SK-N-SH treated with all-trans-retinoic acid at 6 μM for 48 hours (cell line): Measurements from ENCODE around the gene ANKRD44.

ENCODE experiments used
- ATAC-seq: fragments of 200-7000 bp; cut with Tn5 transposase; 3 replicates; pipeline ENCODE4 v1.9.1; 2020; ENCODE audit warnings: mild to moderate bottlenecking, moderate library complexity
- ARNTL ChIP-seq: fragments of 450-650 bp; formaldehyde crosslinking; IDR thresholded peaks from 2 replicates; pipeline ENCODE4 v1.5.0; 2020; ENCODE audit warnings: low read depth, mild to moderate bottlenecking, moderate library complexity, borderline replicate concordance
- BACH2 ChIP-seq: fragments of 250-450 bp; sonication (Bioruptor Pico); IDR thresholded peaks from 2 replicates; pipeline ENCODE4 v1.9.0; 2021; ENCODE audit warnings: mild to moderate bottlenecking, borderline replicate concordance
- CREB5 ChIP-seq: fragments of 250-450 bp; sonication (Bioruptor Pico); IDR thresholded peaks from 2 replicates; pipeline ENCODE4 v1.5.1; 2020; ENCODE audit warnings: low read depth, mild to moderate bottlenecking, moderate library complexity
- CSDC2 ChIP-seq: fragments of 250-450 bp; sonication (Bioruptor Pico); IDR thresholded peaks from 2 replicates; pipeline ENCODE4 v1.5.0; 2020; ENCODE audit warnings: mild to moderate bottlenecking, moderate library complexity
- CSRNP3 ChIP-seq: fragments of 250-450 bp; sonication (Bioruptor Pico); IDR thresholded peaks from 2 replicates; pipeline ENCODE4 v1.5.1; 2021; ENCODE audit warnings: mild to moderate bottlenecking, moderate library complexity
- OSR1 ChIP-seq: fragments of 250-450 bp; sonication (Bioruptor Pico); IDR thresholded peaks from 2 replicates; pipeline ENCODE4 v1.8.0; 2022; ENCODE audit warnings: moderate library complexity, mild to moderate bottlenecking, inconsistent platforms
- PATZ1 ChIP-seq: fragments of 250-450 bp; sonication (Bioruptor Pico); IDR thresholded peaks from 2 replicates; pipeline ENCODE4 v1.8.0; 2020; ENCODE audit warnings: mild to moderate bottlenecking, moderate library complexity, borderline replicate concordance
- POU6F1 ChIP-seq: fragments of 250-450 bp; sonication (Bioruptor Pico); IDR thresholded peaks from 2 replicates; pipeline ENCODE4 v1.8.0; 2021; ENCODE audit warnings: low read depth, mild to moderate bottlenecking, moderate library complexity, borderline replicate concordance
- RARB ChIP-seq: fragments of 250-450 bp; sonication (Bioruptor Pico); IDR thresholded peaks from 2 replicates; pipeline ENCODE4 v1.8.0; 2021; ENCODE audit warnings: mild to moderate bottlenecking, moderate library complexity
- SNAI2 ChIP-seq: fragments of 250-450 bp; sonication (Bioruptor Pico); IDR thresholded peaks from 2 replicates; pipeline ENCODE4 v1.5.0; 2020; ENCODE audit warnings: mild to moderate bottlenecking, moderate library complexity
- TCF4 ChIP-seq: fragments of 250-450 bp; sonication (Bioruptor Pico); IDR thresholded peaks from 2 replicates; pipeline ENCODE4 v1.8.0; 2021; ENCODE audit warnings: mild to moderate bottlenecking, moderate library complexity, borderline replicate concordance
- TOX ChIP-seq: fragments of 250-450 bp; sonication (Bioruptor Pico); IDR thresholded peaks from 2 replicates; pipeline ENCODE4 v1.8.0; 2021; ENCODE audit warnings: mild to moderate bottlenecking, moderate library complexity, borderline replicate concordance
- TSHZ2 ChIP-seq: fragments of 250-450 bp; sonication (Bioruptor Pico); IDR thresholded peaks from 2 replicates; pipeline ENCODE4 v1.5.0; 2020; ENCODE audit warnings: mild to moderate bottlenecking, moderate library complexity
- ZC3H10 ChIP-seq: fragments of 250-450 bp; sonication (Bioruptor Pico); IDR thresholded peaks from 2 replicates; pipeline ENCODE4 v1.5.1; 2021; ENCODE audit warnings: mild to moderate bottlenecking, moderate library complexity
- ZFP3 ChIP-seq: fragments of 250-450 bp; sonication (Bioruptor Pico); IDR thresholded peaks from 2 replicates; pipeline ENCODE4 v1.5.0; 2020; ENCODE audit warnings: mild to moderate bottlenecking, moderate library complexity
- ZNF8 ChIP-seq: fragments of 450-650 bp; formaldehyde crosslinking; IDR thresholded peaks from 2 replicates; pipeline ENCODE4 v1.5.0; 2020; ENCODE audit warnings: mild to moderate bottlenecking, moderate library complexity

The ANKRD44 gene

GRCh38 chr2:197124639-197125390, 185.8 kb downstream of the ANKRD44 start:
- ATAC-seq = no peak
- TF ChIP-seq CSRNP3 (CRISPR knock-in tag) = no peak
- no peak for TF ChIP-seq POU6F1
- TF ChIP-seq RARB (CRISPR knock-in tag) = no peak
- no peak for TF ChIP-seq ZC3H10 (CRISPR knock-in tag)
- TF ChIP-seq SNAI2 (CRISPR knock-in tag) = no peak
- TF ChIP-seq BACH2 (CRISPR knock-in tag) = no peak
- no peak for TF ChIP-seq TSHZ2 (CRISPR knock-in tag)
- TF ChIP-seq, all 23 proteins: peak for 0

- no peak for ATAC-seq
- no peak for TF ChIP-seq ZNF8 (CRISPR knock-in tag)
These were observed 187.8 kb downstream of the ANKRD44 start for GRCh38 chr2:197122821-197123220.

- TF ChIP-seq OSR1 (CRISPR knock-in tag) (no peak), CREB5 (CRISPR knock-in tag) (no peak), PATZ1 (no peak), CSRNP3 (CRISPR knock-in tag) (no peak)
- no peak for ATAC-seq
These were observed 188.7 kb downstream of the ANKRD44 start for GRCh38 chr2:197121756-197122385.

- no peak for ATAC-seq
- TF ChIP-seq PATZ1 = no peak
- no peak for TF ChIP-seq TCF4 (CRISPR knock-in tag)
- TF ChIP-seq ARNTL (CRISPR knock-in tag) = no peak
- TF ChIP-seq POU6F1 = no peak
- TF ChIP-seq CSDC2 (CRISPR knock-in tag) = no peak
- no peak for TF ChIP-seq ZC3H10 (CRISPR knock-in tag)
- TF ChIP-seq TOX (CRISPR knock-in tag) = no peak
- no peak for TF ChIP-seq RARB (CRISPR knock-in tag)
- no peak for TF ChIP-seq BACH2 (CRISPR knock-in tag)
- no peak for TF ChIP-seq ZFP3 (CRISPR knock-in tag)
These were observed 189.3 kb downstream of the ANKRD44 start for GRCh38 chr2:197121255-197121654.
